K562 (cell line): Measurements from ENCODE around the gene POLN. TPM values are rescaled to one million over a fixed set of nuclear protein-coding genes. Genes with fewer than 3 reads are reported as not detected.

ENCODE experiments used
- ATAC-seq: fragments of 200-7000 bp; cut with Tn5 transposase; 3 replicates; pipeline ENCODE4 v1.9.1; 2020; ENCODE audit warnings: moderate library complexity
- BruUV-seq: library from RNA; stranded (reverse); fragments of 400-500 nt; replicated peaks from 2 replicates; lab custom pipeline; 2021; lab: Mats Ljungman, UMichigan
- CTCF ChIA-PET: fragments of 300-600 bp; formaldehyde crosslinking; extraction: SDS; loops from one replicate; lab custom pipeline; 2021; ENCODE audit warnings: low intra/inter-chr PET ratio; lab: Yijun Ruan, JAX
- POLR2A ChIA-PET: fragments of 300-600, 350-650 bp; sonication (Branson Sonifier 250); formaldehyde crosslinking; extraction: SDS; loops from one replicate; lab custom pipeline; 2021; ENCODE audit warnings: antibody characterized with exemption, inconsistent platforms; lab: Yijun Ruan, JAX
- DNase-seq, 4 experiments: peaks; one replicate each; pipeline versions ENCODE4 v3.0.0 to v3.0.0-alpha.2; 2011 to 2018; ENCODE audit warnings: low spot score in 3 of 4, mixed read lengths in 3 of 4; ENCODE audit errors: extremely low read depth in 1 of 4
- FAIRE-seq: peaks from 2 replicates; lab custom pipeline; 2011; peaks lifted over from hg19 to GRCh38; lab: Jason Lieb, UNC
- H2AFZ ChIP-seq: 2 replicates; pipeline ENCODE4 v1.6.0; 2011; ENCODE audit warnings: low read depth, low read length, control low read depth, inconsistent platforms
- H3K27ac ChIP-seq: fragments of 200-600 bp; 3 replicates; pipeline ENCODE4 v1.8.0; 2011; ENCODE audit warnings: low read depth, mild to moderate bottlenecking, control low read depth, inconsistent platforms, low read length, moderate library complexity, mixed read lengths; ENCODE audit errors: extremely low read depth
- H3K27me3 ChIP-seq, 2 experiments: fragments of 300-600 bp in 1 of 2; 2 replicates in 1 of 2; 3 replicates in 1 of 2; pipeline versions ENCODE4 v1.6.0 to v1.8.0; 2011; ENCODE audit warnings: inconsistent platforms in 2 of 2, low read length in 2 of 2, mild to moderate bottlenecking in 1 of 2, mixed read lengths in 1 of 2, moderate library complexity in 1 of 2; ENCODE audit not compliant: control insufficient read depth in 2 of 2, insufficient read depth in 2 of 2
- H3K36me3 ChIP-seq: fragments of 300-600 bp; 3 replicates; pipeline ENCODE4 v1.8.0; 2011; ENCODE audit warnings: mild to moderate bottlenecking, low read length, inconsistent platforms; ENCODE audit not compliant: control insufficient read depth, insufficient read depth
- H3K4me1 ChIP-seq, 2 experiments: fragments of 200-600 bp in 1 of 2; replicated peaks in 1 of 2; 2 replicates in 1 of 2; 3 replicates in 1 of 2; pipeline versions ENCODE4 v1.5.1 to v1.8.0; 2011; ENCODE audit warnings: inconsistent platforms in 2 of 2, low read length in 2 of 2, mild to moderate bottlenecking in 1 of 2, mixed read lengths in 1 of 2, moderate library complexity in 1 of 2; ENCODE audit not compliant: control insufficient read depth in 2 of 2, insufficient read depth in 2 of 2
- H3K4me2 ChIP-seq: 2 replicates; pipeline ENCODE4 v1.6.1; 2011; ENCODE audit warnings: low read length, control low read depth, inconsistent platforms, mixed read lengths; ENCODE audit not compliant: insufficient read depth
- H3K4me3 ChIP-seq: fragments of 200-600 bp; sonication (generic), shearing (Covaris generic); 2 replicates; pipeline ENCODE4 v1.5.1; 2016; ENCODE audit warnings: control low read depth, inconsistent platforms
- H3K79me2 ChIP-seq: fragments of 200-600 bp; 3 replicates; pipeline ENCODE4 v1.8.0; 2011; ENCODE audit warnings: low read length, inconsistent platforms; ENCODE audit not compliant: control insufficient read depth, insufficient read depth
- H3K9ac ChIP-seq, 2 experiments: 2 replicates each; pipeline versions ENCODE4 v1.6.0 to v1.6.1; 2011; ENCODE audit warnings: low read depth in 2 of 2, low read length in 2 of 2, control low read depth in 1 of 2, inconsistent platforms in 1 of 2, mild to moderate bottlenecking in 1 of 2, mixed read lengths in 1 of 2; ENCODE audit not compliant: insufficient read depth in 1 of 2
- H3K9me1 ChIP-seq: one replicate; pipeline ENCODE4 v1.6.0; 2011; ENCODE audit warnings: inconsistent platforms, mild to moderate bottlenecking, low read length, moderate library complexity; ENCODE audit not compliant: control insufficient read depth, insufficient read depth
- H3K9me3 ChIP-seq: replicated peaks from 2 replicates; pipeline ENCODE4 v1.5.1; 2011; ENCODE audit warnings: low read depth, low read length, inconsistent platforms; ENCODE audit not compliant: control insufficient read depth, insufficient read depth
- H4K20me1 ChIP-seq: replicated peaks from 2 replicates; pipeline ENCODE4 v1.6.1; 2011; ENCODE audit warnings: low read length, inconsistent platforms, mixed read lengths; ENCODE audit not compliant: control insufficient read depth, insufficient read depth
- ARNT ChIP-seq, 2 experiments: fragments of 450-650 bp; IDR thresholded peaks; 2 replicates each; pipeline ENCODE4 v1.6.1; 2016; ENCODE audit warnings: mild to moderate bottlenecking in 1 of 2
- C11orf30 ChIP-seq: fragments of 450-650 bp; IDR thresholded peaks from 2 replicates; pipeline ENCODE4 v1.6.1; 2016; ENCODE audit warnings: low read depth, mild to moderate bottlenecking
- ELF2 ChIP-seq: fragments of 250-450 bp; sonication (Bioruptor Pico); IDR thresholded peaks from 2 replicates; pipeline ENCODE4 v1.5.0; 2021; ENCODE audit warnings: mild to moderate bottlenecking
- ESRRB ChIP-seq: fragments of 250-450 bp; sonication (Bioruptor Pico); IDR thresholded peaks from 2 replicates; pipeline ENCODE4 v1.5.0; 2020; ENCODE audit warnings: mild to moderate bottlenecking, moderate library complexity, borderline replicate concordance
- FOXJ3 ChIP-seq: sonication (generic); formaldehyde crosslinking; IDR thresholded peaks from 2 replicates; pipeline ENCODE4 v1.4.0; 2020; ENCODE audit warnings: mild to moderate bottlenecking, missing genetic modification reagents
- GABPB2 ChIP-seq: fragments of 250-450 bp; sonication (Bioruptor Pico); conservative IDR thresholded peaks from 2 replicates; pipeline ENCODE4 v1.5.1; 2021; ENCODE audit warnings: mild to moderate bottlenecking
- HIVEP1 ChIP-seq: fragments of 250-450 bp; sonication (Bioruptor Pico); IDR thresholded peaks from 2 replicates; pipeline ENCODE4 v1.4.0; 2020; ENCODE audit warnings: mild to moderate bottlenecking
- MIER1 ChIP-seq: fragments of 450-650 bp; IDR thresholded peaks from 2 replicates; pipeline ENCODE4 v1.6.1; 2016; ENCODE audit warnings: antibody characterized with exemption, mild to moderate bottlenecking, low read depth
- POLR2H ChIP-seq: IDR thresholded peaks from 2 replicates; pipeline ENCODE4 v1.6.1; 2016; ENCODE audit warnings: missing genetic modification characterization, low read depth, mild to moderate bottlenecking, control low read depth, missing compliant biosample characterization, moderate library complexity
- SNAPC5 ChIP-seq: fragments of 250-450 bp; sonication (Bioruptor Pico); IDR thresholded peaks from 2 replicates; pipeline ENCODE4 v1.8.0; 2021; ENCODE audit warnings: moderate library complexity, mild to moderate bottlenecking, inconsistent platforms
- ZFP91 ChIP-seq: sonication (generic); formaldehyde crosslinking; IDR thresholded peaks from 2 replicates; pipeline ENCODE4 v1.8.0; 2022; ENCODE audit warnings: mild to moderate bottlenecking, missing genetic modification reagents
- ZKSCAN1 ChIP-seq: fragments of 150-350 bp; IDR thresholded peaks from 2 replicates; pipeline ENCODE4 v1.6.1; 2016; ENCODE audit warnings: low read depth, low read length
- ZNF263 ChIP-seq: sonication (generic); formaldehyde crosslinking; IDR thresholded peaks from 2 replicates; pipeline ENCODE4 v1.8.0; 2022; ENCODE audit warnings: mild to moderate bottlenecking, missing genetic modification reagents, borderline replicate concordance
- WGBS: fragments of 100-300 bp; shearing (Covaris generic); methylation state at CpG from one replicate; pipeline ENCODE4 v1.1.6; 2016; ENCODE audit warnings: low coverage, mixed read lengths; ENCODE audit not compliant: insufficient coverage; ENCODE audit errors: missing lambda C conversion rate; 5-methylcytosine and 5-hydroxymethylcytosine counted together
- in situ Hi-C: fragments of 300-500 bp; cut with MboI; formaldehyde crosslinking; loops from 4 replicates; pipeline ENCODE4 v1.15.0; 2018; ENCODE audit warnings: inconsistent platforms, mixed read lengths
- intact Hi-C: fragments of 100-400 bp; cut with micrococcal nuclease; formaldehyde crosslinking; loops from 2 replicates; pipeline ENCODE4 v1.14.2; 2022
- polyA plus RNA-seq, 8 experiments: library from polyadenylated mRNA; depleted of rRNA in 4 of 8; stranded (reverse) in 5 of 8; unstranded in 3 of 8; fragments of >200 nt; fragmentation: Nextera tagmentation in 2 of 8; fragmentation: Illumina TruSeq in 1 of 8; extraction: Ambion mirVana in 2 of 8; extraction: Trizol in 1 of 8; gene quantifications; 2 replicates each; pipeline versions ENCODE4 v1.2.1 to v1.2.3, GENCODE V29; 2011 to 2014; ENCODE audit warnings: inconsistent platforms in 1 of 8, missing spikeins in 1 of 8
- total RNA-seq, 7 experiments: library from RNA; depleted of rRNA in 6 of 7; stranded (reverse); fragments of >200 nt in 6 of 7; fragmentation: Illumina TruSeq in 2 of 7; extraction: Trizol in 2 of 7; gene quantifications; 2 replicates each; pipeline versions ENCODE4 v1.2.1 to v1.2.3, GENCODE V29; 2011 to 2021; ENCODE audit warnings: low replicate concordance in 1 of 7

The POLN gene
- total and polyA plus RNA-seq, 9 of the 15 experiments (the other 6 are each of a cell fraction or from before 2014, with no cell fraction given): 0.08 to 0.91 (median 0.32) TPM

DNA sequence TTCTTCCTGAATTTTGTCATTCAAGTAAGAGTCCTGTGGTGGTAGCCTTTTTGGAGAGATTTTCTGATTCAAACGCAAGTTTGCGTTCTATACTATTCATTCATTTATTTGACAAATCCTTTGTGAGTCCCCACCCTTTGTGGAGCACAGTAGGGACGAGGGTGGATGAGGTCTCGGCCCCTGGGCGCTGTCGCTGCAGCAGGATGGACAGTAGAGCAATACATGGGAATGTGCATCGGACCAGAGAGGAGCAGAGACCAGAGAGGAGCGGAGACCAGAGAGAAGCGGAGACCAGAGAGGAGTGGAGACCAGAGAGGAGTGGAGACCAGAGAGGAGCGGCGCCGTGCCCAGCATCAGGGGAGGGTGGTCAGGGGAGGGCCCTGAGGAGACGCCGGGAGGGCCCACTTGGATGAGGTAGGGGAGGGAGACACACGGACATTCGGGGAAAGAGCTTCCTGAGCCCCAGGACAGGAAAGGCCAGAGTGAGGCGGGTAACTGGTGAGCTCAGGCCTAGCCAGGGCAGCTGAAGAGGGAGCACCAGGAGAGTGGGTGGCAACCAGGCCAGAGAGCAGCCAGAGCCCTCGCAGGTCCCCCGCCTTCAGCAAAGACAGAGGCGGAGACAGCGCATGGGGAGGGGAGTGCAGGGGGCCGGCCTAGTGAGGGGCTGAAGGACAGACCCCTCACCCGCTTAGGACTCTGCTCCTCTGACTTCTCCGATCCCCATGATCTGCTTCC lies 115.4 kb downstream of the POLN start:
- H2AFZ ChIP-seq: no peak overlapping the region
- no peaks in the 10 kb centered on the region for H3K36me3 ChIP-seq
- ChIA-PET POLR2A (no interaction called here), CTCF (no interaction called here)
- H3K4me2 ChIP-seq: no peak overlapping the region
- H3K9me1 ChIP-seq: no peaks in the 10 kb centered on the region
- no peak overlapping the region for H3K9ac ChIP-seq
- TF ChIP-seq MIER1 (no peak), ZNF263 (CRISPR knock-in tag) (peak; percentile 75)
- no peak overlapping the region for H3K4me3 ChIP-seq
- no peak for ATAC-seq
- in situ Hi-C loops (no loop called here), intact Hi-C loops (no loop called here)
- WGBS: 6% methylated on average over 23 of the region's 24 CpGs
- H3K27me3 ChIP-seq: peaks cover 10 to 40% of the 10 kb centered on the region in 2 experiments; a peak in 4 of 5 replicates
- H3K9me3 ChIP-seq: no peaks in the 10 kb centered on the region
- H4K20me1 ChIP-seq: no peaks in the 10 kb centered on the region
- no TSS peak for BruUV-seq
- H3K4me1 ChIP-seq: no peaks in the 10 kb centered on the region
- no peak for FAIRE-seq
- DNase-seq: no peak
- H3K27ac ChIP-seq: no peak overlapping the region
- no peaks in the 10 kb centered on the region for H3K79me2 ChIP-seq

GRCh38 chr4:2125831-2126230 lies 116.1 kb downstream of the POLN start:
- Histone ChIP-seq H3K27ac (no peak overlapping the region), H3K9me1 (no peaks in the 10 kb centered on the region), H3K4me3 (no peak overlapping the region), H3K79me2 (no peaks in the 10 kb centered on the region), H3K4me2 (no peak overlapping the region), H3K27me3 (peaks cover 11 to 42% of the 10 kb centered on the region in 2 experiments; a peak in 4 of 5 replicates), H3K9me3 (no peaks in the 10 kb centered on the region), H4K20me1 (no peaks in the 10 kb centered on the region), H3K4me1 (no peaks in the 10 kb centered on the region), H2AFZ (no peak overlapping the region), H3K9ac (no peak overlapping the region), H3K36me3 (no peaks in the 10 kb centered on the region)
- ChIA-PET CTCF (no interaction called here), POLR2A (interaction anchor here (0.6 kb wide), 1 partner anchor 350 kb away, joined by 3 read pairs; no protein-coding TSS in a partner anchor)
- in situ Hi-C loops (no loop called here), intact Hi-C loops (no loop called here)
- no peak for DNase-seq
- ATAC-seq: no peak
- no TSS peak for BruUV-seq
- no peak for FAIRE-seq
- WGBS: 2% methylated on average over 6 of the region's 6 CpGs
- TF ChIP-seq ELF2 (CRISPR knock-in tag) (no peak), FOXJ3 (no peak), C11orf30 (no peak), ZFP91 (CRISPR knock-in tag) (no peak), GABPB2 (CRISPR knock-in tag) (no peak), ZKSCAN1 (no peak), POLR2H (tag) (no peak), ESRRB (CRISPR knock-in tag) (no peak), HIVEP1 (no peak), ARNT (IDR thresholded peaks at IDR 0.05) (no peak), SNAPC5 (CRISPR knock-in tag) (no peak)
